OCI-M2 (cell line): ENCODE data around the gene ASIC2.

Source experiments
- DNase-seq: peaks from one replicate; lab custom pipeline; 2025; ENCODE audit not compliant: unreplicated experiment; lab: John Stamatoyannopoulos, UW

Gene ASIC2

GRCh38 chr17:33292981-33293867, at the start of gene ASIC2:
ASIC2 (minus strand) TSS chr17:33293295.
- no peak for DNase-seq

- no peak for DNase-seq
These were observed 48.9 kb upstream of the ASIC2 start for GRCh38 chr17:33342025-33342424.

- no peak for DNase-seq
These were observed 45.1 kb upstream of the ASIC2 start for GRCh38 chr17:33338242-33338641.

- DNase-seq = no peak
These were observed 42.5 kb upstream of the ASIC2 start for GRCh38 chr17:33335491-33336173.

GRCh38 chr17:33334703-33335102, 41.6 kb upstream of the ASIC2 start:
- no peak for DNase-seq

GRCh38 chr17:33330877-33331276, 37.8 kb upstream of the ASIC2 start:
- no peak for DNase-seq

- no peak for DNase-seq
These were observed 35.0 kb upstream of the ASIC2 start for GRCh38 chr17:33328129-33328528.

- DNase-seq = no peak
These were observed 31.6 kb upstream of the ASIC2 start for GRCh38 chr17:33324736-33325135.

- no peak for DNase-seq
These were observed 29.0 kb upstream of the ASIC2 start for GRCh38 chr17:33322063-33322462.

- no peak for DNase-seq
These were observed 25.1 kb upstream of the ASIC2 start for GRCh38 chr17:33318241-33318640.

GRCh38 chr17:33316746-33317145, 23.7 kb upstream of the ASIC2 start:
- DNase-seq = no peak

GRCh38 chr17:33310296-33310695, 17.2 kb upstream of the ASIC2 start:
- no peak for DNase-seq

GRCh38 chr17:33303254-33303653, 10.2 kb upstream of the ASIC2 start:
- DNase-seq = no peak

GRCh38 chr17:33302394-33302793, 9.3 kb upstream of the ASIC2 start:
- DNase-seq = no peak

GRCh38 chr17:33300241-33300640, 7.1 kb upstream of the ASIC2 start:
- no peak for DNase-seq

GRCh38 chr17:33299115-33299514, 6.0 kb upstream of the ASIC2 start:
- DNase-seq = no peak

GRCh38 chr17:33297643-33298042, 4.5 kb upstream of the ASIC2 start:
- no peak for DNase-seq

- DNase-seq = no peak
These were observed 1.9 kb upstream of the ASIC2 start for GRCh38 chr17:33294994-33295393.

GRCh38 chr17:33292201-33292980, 704 bp downstream of the ASIC2 start:
- DNase-seq = no peak

GRCh38 chr17:33291248-33292200, 1.6 kb downstream of the ASIC2 start:
- DNase-seq = no peak
